Measurements from ENCODE around the gene TMEM132A.

The TMEM132A gene

GRCh38 chr11:60937144-60937527, 12.9 kb downstream of the TMEM132A start:
- DNase-seq (ENCODE audit: low read depth), result no peak

DNA sequence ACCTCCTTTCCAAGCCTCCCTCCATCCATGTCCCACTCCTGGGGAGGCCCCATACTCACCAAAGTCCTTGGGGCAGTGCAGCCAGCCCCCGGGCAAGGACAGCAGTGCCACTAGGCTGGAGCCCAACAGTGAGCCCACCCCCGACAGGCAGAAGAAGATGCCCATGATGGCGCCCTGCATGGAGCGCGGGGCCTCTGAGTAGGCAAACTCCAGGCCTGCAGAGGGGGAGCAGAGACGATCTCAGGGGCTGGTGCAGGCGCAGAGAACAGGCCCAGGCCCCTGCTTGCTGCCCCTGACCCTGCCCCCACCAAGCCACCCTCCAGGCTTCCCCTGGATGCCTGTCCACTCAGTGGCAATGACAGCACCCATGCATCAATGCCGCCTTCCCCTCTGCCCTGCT, 13.6 kb downstream of the TMEM132A start:
- DNase-seq (ENCODE audit: low read depth), result no peak

GRCh38 chr11:60938500-60938899, 14.2 kb downstream of the TMEM132A start:
- no peak for DNase-seq (ENCODE audit: low read depth)

DNA sequence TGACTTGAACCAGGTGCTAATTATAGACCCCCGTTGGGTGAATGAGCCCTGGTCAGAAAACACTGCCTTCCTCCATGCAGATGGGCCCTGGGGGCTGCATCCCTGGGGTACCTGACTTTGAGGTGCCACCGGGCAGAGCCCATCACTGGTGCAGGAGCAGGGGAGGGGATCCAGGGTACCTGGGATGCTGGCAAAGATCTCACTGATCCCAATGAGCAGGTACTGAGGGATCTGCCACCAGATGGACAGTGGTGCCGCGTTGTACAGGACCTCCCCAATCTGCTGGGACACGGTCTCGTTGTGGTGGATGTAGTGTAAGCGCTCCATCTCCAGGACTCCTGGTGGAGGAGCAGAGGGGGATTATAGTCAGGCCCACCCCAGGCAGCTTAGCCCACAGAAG, 15.0 kb downstream of the TMEM132A start:
- DNase-seq (ENCODE audit: low read depth), result no peak

DNA sequence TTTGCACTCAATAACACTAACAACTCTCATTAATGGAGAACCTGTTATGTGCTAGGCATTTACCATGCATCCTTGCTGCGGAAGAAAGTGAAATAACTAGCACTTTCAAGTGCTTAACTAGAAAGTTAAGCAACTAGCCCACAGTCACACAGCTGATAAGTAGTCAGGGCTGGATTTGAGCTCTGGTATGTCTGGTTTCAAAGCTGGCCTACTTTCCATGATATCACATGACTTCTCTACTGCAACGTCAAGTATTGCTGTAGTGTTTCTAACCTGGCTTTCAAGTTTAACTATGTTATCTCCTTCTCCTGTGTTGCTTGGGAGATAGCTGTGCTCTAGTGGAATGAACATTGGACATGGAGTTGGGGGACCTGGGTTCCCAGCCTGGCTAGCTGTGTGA, 15.6 kb downstream of the TMEM132A start:
- DNase-seq (ENCODE audit: low read depth), result no peak

- no peak for DNase-seq (ENCODE audit: low read depth)
These were observed 17.3 kb downstream of the TMEM132A start for GRCh38 chr11:60941371-60942119.

GRCh38 chr11:60942219-60942618, 18.0 kb downstream of the TMEM132A start:
- DNase-seq (ENCODE audit: low read depth), result no peak

- DNase-seq (ENCODE audit: low read depth), result no peak
These were observed 18.8 kb downstream of the TMEM132A start for GRCh38 chr11:60942970-60943565.

GRCh38 chr11:60944490-60945294, 20.4 kb downstream of the TMEM132A start:
- no peak for DNase-seq (ENCODE audit: low read depth)

- no peak for DNase-seq (ENCODE audit: low read depth)
These were observed 21.0 kb downstream of the TMEM132A start for GRCh38 chr11:60945295-60945667.

GRCh38 chr11:60946601-60947264, 22.5 kb downstream of the TMEM132A start:
- DNase-seq (ENCODE audit: low read depth), result no peak

DNA sequence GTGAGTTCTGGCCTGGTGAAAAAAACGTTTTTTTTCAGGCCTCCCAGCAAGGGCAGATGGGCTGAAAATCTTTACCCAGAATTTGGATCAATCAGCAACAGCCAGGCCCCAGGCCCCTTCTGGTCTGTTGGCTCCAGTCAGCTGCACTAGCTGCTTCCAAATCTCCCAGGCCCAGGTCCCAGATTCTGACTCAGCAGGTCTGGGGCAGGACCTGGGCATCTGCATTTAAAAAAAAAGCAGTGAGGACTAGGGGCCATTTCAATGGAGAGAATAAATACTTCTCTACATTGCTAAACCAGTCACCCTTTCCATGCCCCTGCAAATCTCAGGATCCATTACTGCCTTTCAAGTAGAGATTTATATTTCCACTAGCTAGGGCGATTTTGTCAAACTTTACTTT, 23.4 kb downstream of the TMEM132A start:
- no peak for DNase-seq (ENCODE audit: low read depth)

- no peak for DNase-seq (ENCODE audit: low read depth)
These were observed 24.0 kb downstream of the TMEM132A start for GRCh38 chr11:60948250-60948649.

- no peak for DNase-seq (ENCODE audit: low read depth)
These were observed 25.8 kb downstream of the TMEM132A start for GRCh38 chr11:60950024-60950423.

GRCh38 chr11:60950933-60951605, 26.8 kb downstream of the TMEM132A start:
- DNase-seq (ENCODE audit: low read depth), result no peak

DNA sequence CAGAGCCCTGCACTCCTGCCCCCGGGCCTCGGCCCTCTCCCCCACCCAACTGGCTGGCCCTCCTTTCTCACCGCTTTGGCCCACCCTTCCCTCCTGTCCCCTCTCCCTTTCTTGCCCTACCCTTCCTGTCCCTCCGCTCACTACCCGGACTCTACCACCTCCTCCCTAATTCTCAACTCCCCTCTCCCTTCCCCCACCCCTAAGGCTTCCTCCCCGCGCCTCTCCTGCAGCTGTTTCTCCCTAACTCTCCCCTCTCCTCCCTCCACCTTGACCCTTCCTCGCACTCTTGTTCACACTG, 27.3 kb downstream of the TMEM132A start:
- DNase-seq (ENCODE audit: low read depth), result no peak

GRCh38 chr11:60951904-60952741, 27.9 kb downstream of the TMEM132A start, which contains the start of gene SLC15A3:
SLC15A3 (minus strand) TSS chr11:60952176; CDS start chr11:60951551, 625 bp downstream.
- DNase-seq (ENCODE audit: low read depth), result no peak

- DNase-seq (ENCODE audit: low read depth), result no peak
These were observed 28.5 kb downstream of the TMEM132A start for GRCh38 chr11:60952742-60953170.

DNA sequence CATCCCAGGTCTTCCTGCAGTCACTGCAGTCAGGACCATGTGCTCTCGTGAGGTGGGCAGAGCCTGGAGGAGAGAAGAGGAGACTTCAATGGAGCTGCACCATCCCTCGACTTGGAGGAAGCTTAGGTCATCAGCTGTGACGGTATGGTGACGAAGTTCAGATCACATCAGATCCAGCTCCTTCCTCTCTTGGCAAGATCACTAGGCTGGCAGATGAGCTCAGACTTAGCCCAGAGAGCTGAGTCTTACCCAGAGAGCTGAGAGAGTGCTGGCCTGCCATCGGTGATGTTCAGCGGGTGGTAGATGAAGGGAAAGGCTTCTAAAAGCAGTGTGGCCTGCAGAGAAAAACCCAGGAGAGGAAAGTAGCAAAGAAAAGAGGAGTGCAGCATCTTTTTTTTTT, 29.5 kb downstream of the TMEM132A start:
- DNase-seq (ENCODE audit: low read depth), result no peak

DNA sequence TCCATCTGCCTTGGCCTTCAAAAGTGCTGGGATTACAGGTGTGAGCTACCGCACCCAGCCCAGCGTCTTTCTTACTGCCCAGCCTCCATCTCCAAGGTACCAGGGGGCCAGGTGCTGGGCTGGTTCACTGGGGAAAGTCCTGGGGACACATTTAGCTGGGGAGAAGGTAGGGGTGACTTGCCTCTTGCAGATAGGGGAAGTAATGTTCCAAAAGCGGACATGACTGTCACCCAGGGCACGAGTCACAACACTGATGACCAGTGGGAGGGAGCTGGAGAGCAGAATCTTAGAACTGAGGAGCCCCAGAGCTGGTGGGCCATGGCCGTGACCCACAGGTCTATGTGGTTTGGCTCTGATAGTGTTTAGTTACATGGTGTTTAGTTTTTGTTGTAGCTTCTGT, 30.2 kb downstream of the TMEM132A start:
- DNase-seq (ENCODE audit: low read depth), result no peak

DNA sequence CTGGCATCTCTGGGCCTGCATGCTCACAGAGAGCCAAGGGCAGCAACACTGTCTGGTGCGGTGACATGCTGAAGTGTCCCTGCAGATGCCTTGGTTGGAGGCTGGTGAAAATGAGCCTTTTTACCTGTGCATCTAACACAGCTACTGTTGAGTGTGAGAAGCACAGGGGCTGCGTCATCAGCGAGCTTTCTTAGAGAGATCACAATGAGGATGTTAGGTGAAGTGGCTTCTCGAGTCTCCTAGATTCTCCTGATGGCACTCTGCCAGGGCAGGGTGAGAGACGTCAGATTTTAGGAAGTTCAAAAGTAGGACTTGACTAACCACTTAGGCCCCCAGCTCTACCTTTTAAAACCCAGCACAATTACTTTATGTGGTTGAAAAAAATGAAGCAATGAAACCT, 31.3 kb downstream of the TMEM132A start:
- no peak for DNase-seq (ENCODE audit: low read depth)
